Measurements from ENCODE around the gene ESRRB. TPM values are rescaled to one million over a fixed set of nuclear protein-coding genes. Genes with fewer than 3 reads are reported as not detected.
A peak's percentile ranks its signal among the peaks of the same experiment; 100 is the strongest.

The ESRRB gene
- total RNA-seq, 1 donor from 2014 or later, result 0.17 TPM

GRCh38 chr14:76386944-76387782, 11.2 kb downstream of the ESRRB start:
- TF ChIP-seq, protein P1, sequence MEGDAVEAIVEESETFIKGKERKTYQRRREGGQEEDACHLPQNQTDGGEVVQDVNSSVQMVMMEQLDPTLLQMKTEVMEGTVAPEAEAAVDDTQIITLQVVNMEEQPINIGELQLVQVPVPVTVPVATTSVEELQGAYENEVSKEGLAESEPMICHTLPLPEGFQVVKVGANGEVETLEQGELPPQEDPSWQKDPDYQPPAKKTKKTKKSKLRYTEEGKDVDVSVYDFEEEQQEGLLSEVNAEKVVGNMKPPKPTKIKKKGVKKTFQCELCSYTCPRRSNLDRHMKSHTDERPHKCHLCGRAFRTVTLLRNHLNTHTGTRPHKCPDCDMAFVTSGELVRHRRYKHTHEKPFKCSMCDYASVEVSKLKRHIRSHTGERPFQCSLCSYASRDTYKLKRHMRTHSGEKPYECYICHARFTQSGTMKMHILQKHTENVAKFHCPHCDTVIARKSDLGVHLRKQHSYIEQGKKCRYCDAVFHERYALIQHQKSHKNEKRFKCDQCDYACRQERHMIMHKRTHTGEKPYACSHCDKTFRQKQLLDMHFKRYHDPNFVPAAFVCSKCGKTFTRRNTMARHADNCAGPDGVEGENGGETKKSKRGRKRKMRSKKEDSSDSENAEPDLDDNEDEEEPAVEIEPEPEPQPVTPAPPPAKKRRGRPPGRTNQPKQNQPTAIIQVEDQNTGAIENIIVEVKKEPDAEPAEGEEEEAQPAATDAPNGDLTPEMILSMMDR (conservative IDR thresholded peaks at IDR 0.05; ENCODE audit: low read depth, low read length), result peak; percentile 99
- no peak for DNase-seq (ENCODE audit: low read depth)
- H3K4me3 ChIP-seq (ENCODE audit: low read depth, low read length), result no peak overlapping the region

DNA sequence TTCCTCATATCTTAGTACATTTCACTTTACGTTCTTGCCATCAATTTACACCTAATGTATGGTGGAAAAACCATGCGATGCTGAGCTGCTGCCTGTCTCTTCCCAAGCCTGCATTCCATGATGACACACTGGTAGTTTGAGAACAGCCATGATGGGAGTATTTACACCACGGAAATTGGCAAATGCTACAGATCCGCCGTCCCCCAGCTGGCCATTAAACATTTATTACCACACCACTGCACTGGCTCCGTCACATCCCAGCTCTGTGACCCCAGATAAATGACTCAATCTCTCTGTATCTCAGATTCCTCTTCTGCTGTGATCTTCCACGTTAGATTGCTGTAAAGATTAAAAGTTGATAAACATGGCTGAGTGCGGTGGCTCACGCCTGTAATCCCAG, 13.9 kb downstream of the ESRRB start:
- TF ChIP-seq, protein P1 (conservative IDR thresholded peaks at IDR 0.05; ENCODE audit: low read depth, low read length), result no peak
- H3K4me3 ChIP-seq (ENCODE audit: low read depth, low read length), result no peak overlapping the region
- no peak for DNase-seq (ENCODE audit: low read depth)

DNA sequence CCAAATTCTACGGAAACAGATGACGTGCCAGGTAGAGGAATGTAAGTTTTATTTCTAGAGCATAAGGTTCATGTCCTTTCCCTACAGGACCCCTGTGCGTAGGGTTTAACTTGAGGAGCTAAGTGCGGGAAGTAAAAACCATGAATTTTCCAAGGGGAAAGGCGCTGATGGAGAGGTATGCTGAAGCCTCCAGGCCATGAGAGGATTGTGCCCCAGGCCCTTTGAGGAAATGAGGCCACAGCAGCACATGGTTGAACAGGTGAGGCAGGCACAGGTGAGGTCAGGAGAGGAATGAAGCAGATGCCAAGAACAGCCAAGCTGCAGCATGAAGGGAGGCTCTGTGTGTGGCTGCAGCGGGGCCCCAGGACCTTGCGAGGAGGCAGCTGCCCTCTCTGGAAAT, 14.7 kb downstream of the ESRRB start:
- DNase-seq (ENCODE audit: low read depth), result no peak
- no peak overlapping the region for H3K4me3 ChIP-seq (ENCODE audit: low read depth, low read length)
- TF ChIP-seq, protein P1 (conservative IDR thresholded peaks at IDR 0.05; ENCODE audit: low read depth, low read length), result no peak

- TF ChIP-seq, protein P1 (conservative IDR thresholded peaks at IDR 0.05; ENCODE audit: low read depth, low read length), result no peak
- no peak for DNase-seq (ENCODE audit: low read depth)
Measured at GRCh38 chr14:76391981-76392690, 16.2 kb downstream of the ESRRB start.

GRCh38 chr14:76394569-76394968, 18.6 kb downstream of the ESRRB start:
- H3K4me3 ChIP-seq (ENCODE audit: low read depth, low read length), result no peak overlapping the region
- no peak for DNase-seq (ENCODE audit: low read depth)
- TF ChIP-seq, protein P1 (conservative IDR thresholded peaks at IDR 0.05; ENCODE audit: low read depth, low read length), result no peak

More at GRCh38 chr14:76391981-76392690, 16.2 kb downstream of the ESRRB start:
- H3K4me3 ChIP-seq (ENCODE audit: low read depth, low read length), result no peak overlapping the region

DNA sequence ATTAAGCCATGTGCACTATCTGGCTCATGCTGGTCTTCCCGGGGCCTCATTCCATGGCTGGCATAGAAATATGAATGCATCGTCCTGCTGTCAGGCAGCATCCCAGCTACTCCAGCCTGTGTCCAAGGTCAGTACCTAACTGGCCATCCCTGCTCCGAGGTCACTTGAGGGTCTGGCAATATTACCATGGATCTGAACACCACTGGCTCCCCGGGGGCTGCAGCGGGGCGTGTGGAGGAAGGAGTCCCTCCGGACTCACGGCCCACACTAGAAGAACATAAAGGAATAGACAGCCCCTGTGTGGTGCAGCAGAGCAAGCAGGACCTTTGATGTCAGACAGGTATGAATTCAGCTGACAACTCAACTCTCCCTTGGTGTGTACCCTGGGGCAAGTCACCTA, 19.2 kb downstream of the ESRRB start:
- no peak for DNase-seq (ENCODE audit: low read depth)
- H3K4me3 ChIP-seq (ENCODE audit: low read depth, low read length), result no peak overlapping the region
- TF ChIP-seq, protein P1 (conservative IDR thresholded peaks at IDR 0.05; ENCODE audit: low read depth, low read length), result no peak
